GM18526 (cell line): ENCODE results near the gene RAB40B.

Experiments
- POLR2A ChIP-seq: IDR thresholded peaks from 3 replicates; pipeline ENCODE4 v1.6.1; 2011; ENCODE audit not compliant: insufficient read length; ENCODE audit errors: extremely low read depth

RAB40B gene

DNA sequence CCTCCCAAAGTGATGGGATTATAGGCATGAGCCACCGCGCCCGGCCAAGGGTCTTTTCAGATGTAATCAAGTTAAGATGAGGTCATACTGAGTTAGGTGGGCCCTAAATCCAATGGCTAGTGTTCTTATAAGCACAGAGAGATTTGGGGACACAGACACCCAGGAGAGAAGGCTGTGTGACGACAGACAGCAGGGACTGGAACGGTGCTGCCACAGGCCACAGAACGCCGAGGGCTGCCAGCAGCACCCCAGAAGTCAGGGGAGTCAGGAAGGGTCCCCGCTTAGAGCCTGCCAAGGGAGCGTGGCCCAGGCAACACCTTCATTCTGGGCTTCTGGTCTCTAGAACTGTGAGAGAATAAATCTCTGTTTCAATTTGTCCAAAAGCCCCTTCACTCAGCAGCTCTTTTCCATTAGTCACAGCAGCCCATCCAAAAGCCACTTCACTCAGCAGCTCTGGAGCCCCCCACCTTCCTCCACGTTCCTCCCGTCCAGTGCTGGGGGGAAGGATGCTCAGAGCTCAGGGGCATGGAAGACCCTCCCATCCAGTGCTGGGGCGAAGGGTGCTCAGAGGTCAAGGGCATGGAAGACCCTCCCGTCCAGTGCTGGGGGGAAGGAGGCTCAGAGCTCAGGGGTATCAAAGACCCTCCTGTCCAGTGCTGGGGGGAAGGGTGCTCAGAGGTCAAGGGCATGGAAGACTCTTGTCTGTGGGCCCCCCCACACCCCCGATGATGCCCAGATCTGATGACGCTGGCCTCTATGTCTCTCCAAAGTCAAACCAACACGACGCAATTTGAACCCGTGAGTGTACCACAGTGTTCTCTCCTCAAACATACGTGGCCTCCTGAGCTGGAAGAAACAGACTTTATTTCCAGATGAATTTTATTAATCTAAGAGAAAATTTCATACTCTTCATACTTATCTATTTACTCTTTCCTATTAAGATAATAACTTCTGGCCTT, 11.9 kb downstream of the RAB40B start:
- TF ChIP-seq POLR2A: no peak

DNA sequence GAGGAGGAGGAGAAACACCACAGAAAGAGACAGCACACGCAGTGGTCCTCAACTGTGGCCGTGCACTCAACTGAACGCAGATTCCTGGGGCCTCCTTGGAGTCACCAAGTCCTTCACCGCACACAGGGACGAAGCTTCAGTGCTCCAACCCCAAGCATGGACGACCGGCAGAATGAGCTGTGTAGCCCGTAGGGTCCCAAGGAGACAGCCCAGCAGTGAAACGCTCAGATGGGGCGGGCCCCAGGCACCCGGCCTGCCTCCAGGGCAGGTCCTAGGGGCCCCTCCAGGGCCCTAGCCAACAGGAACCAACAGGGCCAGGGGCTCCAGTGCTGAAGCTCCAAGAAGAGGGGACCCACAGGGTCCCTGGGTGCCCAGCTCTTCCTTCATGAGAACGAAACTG, 13.2 kb downstream of the RAB40B start:
- no peak for TF ChIP-seq POLR2A

DNA sequence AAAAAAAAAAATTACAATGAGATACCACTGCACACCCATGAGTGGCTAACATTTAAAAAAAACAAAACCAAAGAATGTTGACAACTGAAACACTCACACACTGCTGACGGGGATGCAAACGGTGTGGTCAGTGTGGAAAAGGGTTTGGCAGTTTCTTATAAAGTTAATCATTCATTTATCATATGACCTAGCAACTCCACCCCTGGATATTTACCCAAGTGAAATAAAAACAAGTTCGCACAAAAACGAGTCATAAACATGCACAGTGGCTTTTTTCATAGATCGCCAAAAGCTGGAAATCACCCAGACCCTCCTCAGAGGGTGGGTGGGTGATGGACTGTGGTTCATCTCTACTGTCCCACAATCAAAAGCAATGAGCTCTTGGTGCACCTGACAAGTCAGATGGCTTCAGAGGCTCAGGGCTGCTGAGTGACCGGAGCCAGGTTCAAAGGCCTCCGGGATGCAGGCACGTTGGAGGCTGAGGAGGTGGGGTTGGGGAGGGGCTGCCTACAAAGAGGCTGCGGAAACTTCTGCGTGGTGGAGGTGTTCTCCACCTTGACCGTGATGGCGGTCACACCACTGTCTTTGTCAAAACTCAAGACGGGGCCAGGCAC, 14.2 kb downstream of the RAB40B start:
- no peak for TF ChIP-seq POLR2A

DNA sequence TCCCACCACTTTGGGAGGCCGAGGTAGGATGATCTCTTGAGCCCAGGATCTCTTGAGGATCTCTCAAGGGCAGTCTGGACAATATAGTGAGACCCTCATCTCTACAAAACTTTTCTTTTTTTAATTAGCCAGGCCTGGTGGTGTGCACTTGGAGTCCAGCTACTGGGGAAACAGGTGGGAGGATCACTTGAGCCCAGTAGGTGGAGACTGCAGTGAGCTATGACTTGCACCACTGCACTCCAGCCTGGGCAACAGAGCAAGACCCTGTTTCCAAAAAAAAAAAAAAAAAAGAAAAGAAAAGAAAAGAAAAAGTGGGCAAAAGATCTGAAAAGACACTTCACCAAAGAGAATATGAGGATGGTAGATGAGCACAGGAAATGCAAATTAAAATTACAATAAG, 15.0 kb downstream of the RAB40B start:
- no peak for TF ChIP-seq POLR2A

GRCh38 chr17:82681547-82681946, 17.0 kb downstream of the RAB40B start:
- no peak for TF ChIP-seq POLR2A

DNA sequence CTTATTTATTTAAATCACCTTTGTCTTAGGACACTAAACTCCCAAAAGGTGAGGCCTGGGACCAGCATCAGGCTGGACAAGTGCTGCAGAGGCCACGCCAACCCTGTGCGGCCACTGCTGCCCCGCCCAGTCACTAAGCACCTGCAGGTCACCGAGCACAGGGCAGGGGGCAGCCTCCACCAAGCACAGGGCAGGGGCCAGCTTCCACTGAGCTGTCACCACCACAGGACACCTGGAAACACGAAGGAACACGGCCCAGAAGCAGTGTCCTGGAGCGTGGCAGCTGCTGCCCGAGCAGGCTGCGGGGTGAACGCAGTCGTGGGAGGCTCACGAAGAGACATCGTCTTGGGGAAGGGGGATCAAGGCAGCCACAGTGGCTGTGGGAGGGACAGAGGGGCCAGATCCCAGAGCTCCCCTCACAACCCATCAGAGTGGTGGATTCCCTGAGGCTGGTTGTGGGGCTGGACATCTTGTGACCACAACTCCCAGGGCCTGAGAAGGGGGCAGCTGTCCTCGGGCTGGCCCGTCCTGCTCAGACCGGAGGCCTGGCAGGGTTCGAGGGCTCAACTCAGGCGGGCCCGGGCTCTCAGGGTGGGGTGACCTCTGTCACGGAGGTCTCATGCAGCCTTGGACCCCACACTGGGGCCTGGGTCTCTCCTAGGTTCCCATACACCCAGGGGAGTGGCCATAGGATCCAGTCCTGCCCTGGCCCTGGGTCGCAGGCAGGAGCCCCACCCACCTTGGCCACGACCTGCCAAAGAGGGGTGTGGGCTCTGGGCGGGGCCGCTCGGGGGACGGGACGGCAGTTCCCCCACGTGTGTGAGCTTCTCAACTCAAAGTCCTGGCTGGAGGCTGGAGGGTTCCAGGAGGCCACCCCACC, 18.7 kb downstream of the RAB40B start:
- no peak for TF ChIP-seq POLR2A

GRCh38 chr17:82678265-82678891, 20.1 kb downstream of the RAB40B start:
- no peak for TF ChIP-seq POLR2A

- TF ChIP-seq POLR2A: no peak
Measured at GRCh38 chr17:82677353-82677925, 21.1 kb downstream of the RAB40B start.

DNA sequence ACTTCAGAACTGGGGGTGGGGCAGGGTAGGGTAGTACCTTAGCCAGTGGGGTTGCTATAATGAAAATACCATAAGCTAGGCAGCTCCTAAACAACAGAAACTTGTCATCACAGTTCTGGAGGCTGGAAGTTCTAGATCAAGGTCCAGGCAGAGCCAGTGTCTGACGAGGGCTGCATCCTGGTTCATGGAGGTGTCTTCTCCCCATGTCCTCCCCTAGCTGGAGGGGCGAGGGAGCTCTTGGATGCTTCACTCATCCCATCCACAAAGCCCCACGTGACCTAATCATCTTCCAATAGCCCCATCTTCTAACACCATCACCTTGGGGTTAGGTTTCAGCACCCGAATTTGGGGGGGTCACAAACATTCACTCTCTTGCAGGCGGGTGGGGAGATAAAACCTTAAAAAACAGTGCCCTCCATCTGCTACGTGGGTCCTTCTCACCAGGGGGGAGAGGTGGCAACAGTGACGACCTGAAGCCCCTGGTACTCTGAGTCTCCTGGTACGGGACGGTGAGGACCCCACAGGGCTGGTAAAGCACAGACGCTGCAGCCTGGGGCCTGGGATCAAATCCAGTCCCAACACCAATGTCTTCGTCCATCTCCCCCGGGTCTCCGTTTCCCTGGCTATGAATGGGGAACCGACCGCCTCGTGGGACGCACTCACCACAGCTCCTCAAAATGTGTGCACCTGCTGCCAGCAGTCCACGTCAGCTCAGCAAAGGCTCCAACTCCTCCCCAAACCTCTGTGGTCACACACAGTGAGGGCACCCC, 22.8 kb downstream of the RAB40B start:
- TF ChIP-seq POLR2A: no peak

DNA sequence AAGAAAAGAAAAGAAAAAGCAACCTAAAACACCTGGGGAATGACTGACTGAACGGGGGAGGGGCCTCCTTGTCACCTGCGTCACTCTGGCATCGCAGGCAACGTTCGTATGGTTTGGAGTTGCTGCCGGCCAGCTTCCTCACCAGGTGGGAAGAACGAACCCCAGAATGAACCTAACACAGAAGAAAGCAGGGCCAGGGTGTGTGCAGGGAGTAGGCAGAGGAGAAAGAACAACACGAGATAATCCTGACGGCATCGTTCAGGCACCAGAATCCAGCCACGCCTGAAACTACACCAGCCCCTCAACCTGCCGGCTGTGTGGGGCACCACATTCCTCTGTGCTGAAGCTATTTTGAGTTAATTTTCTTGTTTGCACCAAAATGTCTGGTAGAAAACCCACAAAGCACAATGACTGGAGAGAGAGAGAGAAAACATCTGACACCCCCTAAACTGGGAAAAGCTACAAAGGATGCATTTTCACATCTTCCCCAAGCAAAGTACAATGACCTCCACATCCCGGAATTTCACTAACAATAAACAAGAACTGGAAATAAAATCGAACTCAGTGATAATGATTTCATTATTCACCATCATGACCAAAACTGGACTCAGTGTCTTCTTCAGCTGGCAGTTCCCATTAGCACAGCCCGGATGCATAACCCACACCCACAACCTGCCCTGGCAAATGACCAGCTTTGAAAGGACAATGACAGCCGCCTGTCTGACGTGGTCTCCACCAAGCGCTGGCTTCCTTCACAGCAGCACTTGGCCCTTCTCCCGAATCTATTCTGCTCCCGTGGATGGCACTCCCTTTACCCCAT, 23.6 kb downstream of the RAB40B start:
- TF ChIP-seq POLR2A: no peak

GRCh38 chr17:82670661-82671450, 27.6 kb downstream of the RAB40B start:
- no peak for TF ChIP-seq POLR2A

GRCh38 chr17:82668631-82669099, 29.8 kb downstream of the RAB40B start:
- TF ChIP-seq POLR2A: no peak
